ENCODE measurements around the gene NAPB. TPM values are rescaled to one million over a fixed set of nuclear protein-coding genes. Genes with fewer than 3 reads are reported as not detected.

NAPB gene
- total and polyA plus RNA-seq, 2 of the 8 experiments (the other 6 are each of a cell fraction or from before 2014, with no cell fraction given), result 6.2 to 12.3 TPM

DNA sequence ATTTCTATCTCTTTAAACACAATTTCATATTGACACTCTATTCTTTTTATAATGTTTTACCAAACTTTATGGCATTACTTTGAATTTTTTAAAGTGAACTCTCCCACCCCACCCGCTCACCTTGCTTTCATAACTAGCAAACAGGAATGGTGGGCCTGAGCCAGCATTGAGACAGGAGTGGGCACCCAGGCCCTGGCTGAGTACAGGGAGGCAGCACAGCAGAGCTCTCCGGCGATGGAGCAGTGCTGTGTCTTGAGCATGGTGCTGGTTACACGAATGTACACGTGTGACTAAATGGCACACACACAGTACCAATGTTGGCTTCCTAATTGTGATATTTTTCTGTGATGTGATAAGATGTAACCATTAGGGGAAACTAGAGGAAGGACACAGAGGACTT lies 26.9 kb upstream of the NAPB start:
- H2AFZ ChIP-seq (ENCODE audit: low read length), result no peak overlapping the region
- POLR2A ChIA-PET (ENCODE audit: partially characterized antibody), result no interaction called here
- TF ChIP-seq EP300 (IDR thresholded peaks at IDR 0.05; ENCODE audit: borderline replicate concordance in 1 of 2, low read depth in 2 of 2, low read length in 2 of 2), result no peak
- TF ChIP-seq CEBPB (IDR thresholded peaks at IDR 0.05; ENCODE audit: low read depth, low read length), result no peak
- no peak for TF ChIP-seq NRF1 (IDR thresholded peaks at IDR 0.05; ENCODE audit: low read depth, low read length)
- no peak for TF ChIP-seq BCL11A (IDR thresholded peaks at IDR 0.05; ENCODE audit: low read depth in 2 of 2, low read length in 2 of 2)
- TF ChIP-seq TCF12 (IDR thresholded peaks at IDR 0.05; ENCODE audit: low read depth, low read length), result no peak
- no peak for TF ChIP-seq GABPA (IDR thresholded peaks at IDR 0.05; ENCODE audit: borderline replicate concordance, insufficient read depth, low read length)
- TF ChIP-seq MAFK (IDR thresholded peaks at IDR 0.05; ENCODE audit: low read depth, low read length), result no peak
- TF ChIP-seq SP4 (IDR thresholded peaks at IDR 0.05; ENCODE audit: low read length), result no peak
- no peak for TF ChIP-seq SIRT6 (IDR thresholded peaks at IDR 0.05; ENCODE audit: low read length)
- no peak for TF ChIP-seq EZH2 (IDR thresholded peaks at IDR 0.05; ENCODE audit: low read depth, low read length, severe bottlenecking)
- no peak for TF ChIP-seq JUN (IDR thresholded peaks at IDR 0.05; ENCODE audit: low read depth, low read length)
- no peak for TF ChIP-seq FOSL1 (IDR thresholded peaks at IDR 0.05; ENCODE audit: insufficient read depth, low read depth, low read length)
- TF ChIP-seq, protein P1, sequence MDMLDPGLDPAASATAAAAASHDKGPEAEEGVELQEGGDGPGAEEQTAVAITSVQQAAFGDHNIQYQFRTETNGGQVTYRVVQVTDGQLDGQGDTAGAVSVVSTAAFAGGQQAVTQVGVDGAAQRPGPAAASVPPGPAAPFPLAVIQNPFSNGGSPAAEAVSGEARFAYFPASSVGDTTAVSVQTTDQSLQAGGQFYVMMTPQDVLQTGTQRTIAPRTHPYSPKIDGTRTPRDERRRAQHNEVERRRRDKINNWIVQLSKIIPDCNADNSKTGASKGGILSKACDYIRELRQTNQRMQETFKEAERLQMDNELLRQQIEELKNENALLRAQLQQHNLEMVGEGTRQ (IDR thresholded peaks at IDR 0.05; ENCODE audit: low read length), result no peak

More for the DNA sequence above, 26.9 kb upstream of the NAPB start:
- Histone ChIP-seq H3K79me2 (ENCODE audit: control insufficient read depth in 1 of 2, insufficient read depth in 2 of 2, low read length in 2 of 2) (no peaks in the 10 kb centered on the region), H2BK15ac (ENCODE audit: low read length) (no peak overlapping the region), H2BK20ac (ENCODE audit: low read length) (no peak overlapping the region; the same call in 1 of the 2 replicates), H2BK5ac (ENCODE audit: low read depth, low read length) (no peak overlapping the region), H2BK12ac (ENCODE audit: low read depth, low read length) (no peak overlapping the region; the same call in 1 of the 2 replicates), H3K27ac (ENCODE audit: low read depth, low read length) (no peak overlapping the region), H4K91ac (replicated peaks; ENCODE audit: insufficient read length, low read length) (peak overlapping the region; percentile 51), H3K79me1 (ENCODE audit: low read depth, low read length) (no peaks in the 10 kb centered on the region), H3K56ac (replicated peaks; ENCODE audit: insufficient read length, low read depth, low read length) (no peak overlapping the region), H3K4ac (replicated peaks; ENCODE audit: insufficient read length, low read depth, low read length) (no peak overlapping the region), H2BK120ac (replicated peaks; ENCODE audit: low read depth, low read length) (peak overlapping the region; percentile 38), H3K9ac (replicated peaks in 1 of 4; ENCODE audit: extremely low read depth in 1 of 4, low read depth in 3 of 4, low read length in 3 of 4) (no peak overlapping the region), H3K23me2 (ENCODE audit: low read depth, low read length) (peaks cover 5% of the 10 kb centered on the region; the same call in 1 of the 2 replicates), H3K36me3 (ENCODE audit: control insufficient read depth in 2 of 4, insufficient read depth in 4 of 4, low read length in 3 of 4) (no peaks in the 10 kb centered on the region), H3K14ac (ENCODE audit: insufficient read length) (no peak overlapping the region), H3K23ac (ENCODE audit: insufficient read length) (no peak overlapping the region), H2AK5ac (ENCODE audit: low read depth, low read length) (no peak overlapping the region), H3K18ac (ENCODE audit: extremely low read depth, low read length) (no peak overlapping the region), H3K4me3 (ENCODE audit: extremely low read depth in 1 of 4, insufficient read depth in 2 of 4, low read depth in 3 of 4, low read length in 4 of 4) (no peak overlapping the region), H4K8ac (ENCODE audit: extremely low read depth, insufficient read depth, low read length) (no peak overlapping the region), H3K4me2 (ENCODE audit: insufficient read depth in 1 of 2, low read depth in 2 of 2, low read length in 2 of 2) (no peak overlapping the region), H4K5ac (ENCODE audit: insufficient read length, low read depth, low read length) (no peak overlapping the region), H4K20me1 (replicated peaks in 1 of 2; ENCODE audit: control insufficient read depth in 1 of 2, insufficient read depth in 2 of 2, low read length in 2 of 2) (peaks cover 0 to 1% of the 10 kb centered on the region in 2 experiments), H3K4me1 (replicated peaks in 1 of 4; ENCODE audit: control insufficient read depth in 3 of 4, insufficient read depth in 4 of 4, low read length in 3 of 4) (peaks cover 0 to 3% (median 0%) of the 10 kb centered on the region in 4 experiments; a peak in 2 of 7 replicates), H3K27me3 (replicated peaks in 1 of 4; ENCODE audit: control insufficient read depth in 3 of 4, extremely low read depth in 1 of 4, insufficient read depth in 3 of 4, low read length in 3 of 4) (no peaks in the 10 kb centered on the region), H3K9me3 (ENCODE audit: insufficient read depth in 2 of 2, low read depth in 1 of 2, low read length in 1 of 2) (no peaks in the 10 kb centered on the region)
- no peak for FAIRE-seq
- WGBS, 2 experiments (ENCODE audit: extremely low coverage in 1 of 2, insufficient coverage in 1 of 2, insufficient read length in 1 of 2, insufficient replicate concordance in 2 of 2, low coverage in 1 of 2, low lambda C conversion rate in 2 of 2, missing lambda C conversion rate in 1 of 2), result 90% methylated on average over 5 of the region's 5 CpGs; no CpG with 5 or more reads in 1 of the 2 experiments
- CTCF ChIA-PET (ENCODE audit: partially characterized antibody), result interaction anchor here (1.3 to 18.9 kb wide), 5 partner anchors 10 to 158 kb away, joined by 3 to 328 read pairs (median 4); partner anchors contain the start of gene CST9
- no peak for DNase-seq (ENCODE audit: low read depth in 1 of 2, low spot score in 2 of 2)
